ENCODE data around the gene ISG20.

The ISG20 gene

GRCh38 chr15:88609344-88610090, 29.3 kb upstream of the ISG20 start:
- Histone ChIP-seq H3K27ac (ENCODE audit: low read depth in 2 of 2, low read length in 2 of 2) (no peak overlapping the region), H3K9ac (ENCODE audit: low read depth in 1 of 2, low read length in 2 of 2) (no peak overlapping the region), H3K4me1 (ENCODE audit: control insufficient read depth in 2 of 2, insufficient read depth in 2 of 2, low read length in 2 of 2) (peaks cover 0 to 4% of the 10 kb centered on the region in 2 donors), H3K27me3 (ENCODE audit: control insufficient read depth in 2 of 2, insufficient read depth in 2 of 2, low read length in 2 of 2) (peaks cover 36 to 37% of the 10 kb centered on the region in 2 donors), H3K9me3 (ENCODE audit: control insufficient read depth in 2 of 2, low read length in 2 of 2) (no peaks in the 10 kb centered on the region), H3K36me3 (ENCODE audit: control insufficient read depth in 2 of 2, insufficient read depth in 2 of 2, low read length in 2 of 2) (no peaks in the 10 kb centered on the region), H3K4me3 (ENCODE audit: low read length in 2 of 2) (no peak overlapping the region)

GRCh38 chr15:88610701-88611231, 28.1 kb upstream of the ISG20 start:
- peaks cover 25% of the 10 kb centered on the region in 2 donors for H3K27me3 ChIP-seq (ENCODE audit: control insufficient read depth in 2 of 2, insufficient read depth in 2 of 2, low read length in 2 of 2)
- H3K4me1 ChIP-seq (ENCODE audit: control insufficient read depth in 2 of 2, insufficient read depth in 2 of 2, low read length in 2 of 2): peaks cover 9 to 13% of the 10 kb centered on the region in 2 donors
- no peaks in the 10 kb centered on the region for H3K9me3 ChIP-seq (ENCODE audit: control insufficient read depth in 2 of 2, low read length in 2 of 2)
- no peaks in the 10 kb centered on the region for H3K36me3 ChIP-seq (ENCODE audit: control insufficient read depth in 2 of 2, insufficient read depth in 2 of 2, low read length in 2 of 2)
- no peak overlapping the region for H3K4me3 ChIP-seq (ENCODE audit: low read length in 2 of 2)
- no peak overlapping the region for H3K9ac ChIP-seq (ENCODE audit: low read depth in 1 of 2, low read length in 2 of 2)
- no peak overlapping the region for H3K27ac ChIP-seq (ENCODE audit: low read depth in 2 of 2, low read length in 2 of 2)

GRCh38 chr15:88612186-88612796, 26.5 kb upstream of the ISG20 start:
- peaks cover 12 to 13% of the 10 kb centered on the region in 2 donors for H3K27me3 ChIP-seq (ENCODE audit: control insufficient read depth in 2 of 2, insufficient read depth in 2 of 2, low read length in 2 of 2)

GRCh38 chr15:88613074-88613944, 25.5 kb upstream of the ISG20 start:
- H3K9ac ChIP-seq (ENCODE audit: low read depth in 1 of 2, low read length in 2 of 2): no peak overlapping the region
- H3K27ac ChIP-seq (ENCODE audit: low read depth in 2 of 2, low read length in 2 of 2): no peak overlapping the region
- H3K36me3 ChIP-seq (ENCODE audit: control insufficient read depth in 2 of 2, insufficient read depth in 2 of 2, low read length in 2 of 2): no peaks in the 10 kb centered on the region
- no peaks in the 10 kb centered on the region for H3K9me3 ChIP-seq (ENCODE audit: control insufficient read depth in 2 of 2, low read length in 2 of 2)
- H3K4me3 ChIP-seq (ENCODE audit: low read length in 2 of 2): no peak overlapping the region
- peaks cover 10% of the 10 kb centered on the region in 2 donors for H3K27me3 ChIP-seq (ENCODE audit: control insufficient read depth in 2 of 2, insufficient read depth in 2 of 2, low read length in 2 of 2)
- H3K4me1 ChIP-seq (ENCODE audit: control insufficient read depth in 2 of 2, insufficient read depth in 2 of 2, low read length in 2 of 2): peaks cover 10 to 15% of the 10 kb centered on the region in 2 donors

More at GRCh38 chr15:88612186-88612796, 26.5 kb upstream of the ISG20 start:
- Histone ChIP-seq H3K27ac (ENCODE audit: low read depth in 2 of 2, low read length in 2 of 2) (no peak overlapping the region), H3K36me3 (ENCODE audit: control insufficient read depth in 2 of 2, insufficient read depth in 2 of 2, low read length in 2 of 2) (no peaks in the 10 kb centered on the region), H3K4me3 (ENCODE audit: low read length in 2 of 2) (no peak overlapping the region), H3K4me1 (ENCODE audit: control insufficient read depth in 2 of 2, insufficient read depth in 2 of 2, low read length in 2 of 2) (peaks cover 10 to 15% of the 10 kb centered on the region in 2 donors), H3K9ac (ENCODE audit: low read depth in 1 of 2, low read length in 2 of 2) (no peak overlapping the region), H3K9me3 (ENCODE audit: control insufficient read depth in 2 of 2, low read length in 2 of 2) (no peaks in the 10 kb centered on the region)

- Histone ChIP-seq H3K36me3 (ENCODE audit: control insufficient read depth in 2 of 2, insufficient read depth in 2 of 2, low read length in 2 of 2) (no peaks in the 10 kb centered on the region), H3K4me3 (ENCODE audit: low read length in 2 of 2) (peak overlapping the region; percentile 31 to 33), H3K9ac (ENCODE audit: low read depth in 1 of 2, low read length in 2 of 2) (peak overlapping the region; percentile 32 to 53), H3K4me1 (ENCODE audit: control insufficient read depth in 2 of 2, insufficient read depth in 2 of 2, low read length in 2 of 2) (peaks cover 10 to 15% of the 10 kb centered on the region in 2 donors), H3K9me3 (ENCODE audit: control insufficient read depth in 2 of 2, low read length in 2 of 2) (no peaks in the 10 kb centered on the region), H3K27ac (ENCODE audit: low read depth in 2 of 2, low read length in 2 of 2) (peak overlapping the region; percentile 77 to 79), H3K27me3 (ENCODE audit: control insufficient read depth in 2 of 2, insufficient read depth in 2 of 2, low read length in 2 of 2) (peaks cover 0 to 3% of the 10 kb centered on the region in 2 donors)
Measured at GRCh38 chr15:88615303-88616107, 23.3 kb upstream of the ISG20 start.

GRCh38 chr15:88616240-88616639, 22.6 kb upstream of the ISG20 start:
- Histone ChIP-seq H3K9ac (ENCODE audit: low read depth in 1 of 2, low read length in 2 of 2) (no peak overlapping the region), H3K4me1 (ENCODE audit: control insufficient read depth in 2 of 2, insufficient read depth in 2 of 2, low read length in 2 of 2) (peaks cover 15 to 20% of the 10 kb centered on the region in 2 donors), H3K36me3 (ENCODE audit: control insufficient read depth in 2 of 2, insufficient read depth in 2 of 2, low read length in 2 of 2) (no peaks in the 10 kb centered on the region), H3K27ac (ENCODE audit: low read depth in 2 of 2, low read length in 2 of 2) (no peak overlapping the region), H3K9me3 (ENCODE audit: control insufficient read depth in 2 of 2, low read length in 2 of 2) (no peaks in the 10 kb centered on the region), H3K4me3 (ENCODE audit: low read length in 2 of 2) (no peak overlapping the region), H3K27me3 (ENCODE audit: control insufficient read depth in 2 of 2, insufficient read depth in 2 of 2, low read length in 2 of 2) (no peaks in the 10 kb centered on the region)

GRCh38 chr15:88617031-88617722, 21.6 kb upstream of the ISG20 start:
- no peak overlapping the region for H3K9ac ChIP-seq (ENCODE audit: low read depth in 1 of 2, low read length in 2 of 2)
- no peaks in the 10 kb centered on the region for H3K9me3 ChIP-seq (ENCODE audit: control insufficient read depth in 2 of 2, low read length in 2 of 2)
- H3K4me1 ChIP-seq (ENCODE audit: control insufficient read depth in 2 of 2, insufficient read depth in 2 of 2, low read length in 2 of 2): peaks cover 22 to 23% of the 10 kb centered on the region in 2 donors
- no peaks in the 10 kb centered on the region for H3K27me3 ChIP-seq (ENCODE audit: control insufficient read depth in 2 of 2, insufficient read depth in 2 of 2, low read length in 2 of 2)
- no peak overlapping the region for H3K4me3 ChIP-seq (ENCODE audit: low read length in 2 of 2)
- H3K36me3 ChIP-seq (ENCODE audit: control insufficient read depth in 2 of 2, insufficient read depth in 2 of 2, low read length in 2 of 2): no peaks in the 10 kb centered on the region
- H3K27ac ChIP-seq (ENCODE audit: low read depth in 2 of 2, low read length in 2 of 2): no peak overlapping the region

GRCh38 chr15:88617790-88618189, 21.0 kb upstream of the ISG20 start:
- H3K27me3 ChIP-seq (ENCODE audit: control insufficient read depth in 2 of 2, insufficient read depth in 2 of 2, low read length in 2 of 2): no peaks in the 10 kb centered on the region
- H3K4me3 ChIP-seq (ENCODE audit: low read length in 2 of 2): no peak overlapping the region
- H3K9me3 ChIP-seq (ENCODE audit: control insufficient read depth in 2 of 2, low read length in 2 of 2): no peaks in the 10 kb centered on the region
- peaks cover 28 to 29% of the 10 kb centered on the region in 2 donors for H3K4me1 ChIP-seq (ENCODE audit: control insufficient read depth in 2 of 2, insufficient read depth in 2 of 2, low read length in 2 of 2)
- no peak overlapping the region for H3K9ac ChIP-seq (ENCODE audit: low read depth in 1 of 2, low read length in 2 of 2)
- H3K27ac ChIP-seq (ENCODE audit: low read depth in 2 of 2, low read length in 2 of 2): no peak overlapping the region
- no peaks in the 10 kb centered on the region for H3K36me3 ChIP-seq (ENCODE audit: control insufficient read depth in 2 of 2, insufficient read depth in 2 of 2, low read length in 2 of 2)

- Histone ChIP-seq H3K4me1 (ENCODE audit: control insufficient read depth in 2 of 2, insufficient read depth in 2 of 2, low read length in 2 of 2) (peaks cover 30% of the 10 kb centered on the region in 2 donors), H3K4me3 (ENCODE audit: low read length in 2 of 2) (no peak overlapping the region), H3K9me3 (ENCODE audit: control insufficient read depth in 2 of 2, low read length in 2 of 2) (no peaks in the 10 kb centered on the region), H3K27ac (ENCODE audit: low read depth in 2 of 2, low read length in 2 of 2) (no peak overlapping the region), H3K9ac (ENCODE audit: low read depth in 1 of 2, low read length in 2 of 2) (no peak overlapping the region), H3K36me3 (ENCODE audit: control insufficient read depth in 2 of 2, insufficient read depth in 2 of 2, low read length in 2 of 2) (no peaks in the 10 kb centered on the region), H3K27me3 (ENCODE audit: control insufficient read depth in 2 of 2, insufficient read depth in 2 of 2, low read length in 2 of 2) (no peaks in the 10 kb centered on the region)
Measured at GRCh38 chr15:88618686-88619085, 20.1 kb upstream of the ISG20 start.

All from mucosa of rectum (tissue), 2 donors.